T-helper 22 cell (primary cell): ENCODE results near the gene NHSL1.

Experiments
- DNase-seq: peaks from one replicate; pipeline ENCODE4 v3.0.0-alpha.2; 2020; ENCODE audit warnings: low read depth

The NHSL1 gene

DNA sequence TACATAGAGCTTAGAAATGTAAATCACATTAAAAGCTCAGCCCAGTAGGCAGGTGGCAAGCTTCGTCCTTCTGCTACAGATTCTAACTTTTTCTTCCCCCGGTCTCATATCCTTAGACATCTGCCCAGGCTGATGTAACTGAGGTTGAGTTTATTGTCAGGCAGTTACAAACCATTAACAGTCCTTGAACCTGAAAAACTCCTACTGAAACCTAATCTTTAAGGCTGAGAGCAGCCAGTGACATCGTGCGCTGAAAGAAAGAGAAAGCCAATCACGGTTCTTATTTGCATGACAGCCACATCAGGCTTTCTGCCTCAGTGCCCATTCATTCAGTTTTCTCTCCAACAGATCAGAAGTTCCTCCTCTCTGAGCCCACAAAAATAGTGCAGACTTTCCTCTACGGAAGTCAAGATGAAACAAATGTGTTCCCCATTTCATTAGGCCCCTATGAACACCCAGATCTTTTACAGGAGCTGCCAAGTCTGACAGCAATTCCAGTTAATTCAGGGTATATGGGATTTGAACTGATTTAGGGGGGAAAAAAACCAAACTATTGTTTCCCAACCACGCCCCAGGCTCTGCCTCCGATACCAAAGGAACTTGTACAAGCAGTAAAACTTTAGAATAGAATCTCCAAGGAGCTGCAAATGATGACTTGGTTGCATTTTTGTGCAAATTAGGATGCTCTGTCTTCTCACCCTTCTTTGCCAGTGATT, at the start of gene NHSL1:
TSS of gene NHSL1 (minus strand) at position 192 of the 716 bp plus-strand sequence. CDS start 204 bp downstream, outside the sequence.
- DNase-seq, result no peak

DNA sequence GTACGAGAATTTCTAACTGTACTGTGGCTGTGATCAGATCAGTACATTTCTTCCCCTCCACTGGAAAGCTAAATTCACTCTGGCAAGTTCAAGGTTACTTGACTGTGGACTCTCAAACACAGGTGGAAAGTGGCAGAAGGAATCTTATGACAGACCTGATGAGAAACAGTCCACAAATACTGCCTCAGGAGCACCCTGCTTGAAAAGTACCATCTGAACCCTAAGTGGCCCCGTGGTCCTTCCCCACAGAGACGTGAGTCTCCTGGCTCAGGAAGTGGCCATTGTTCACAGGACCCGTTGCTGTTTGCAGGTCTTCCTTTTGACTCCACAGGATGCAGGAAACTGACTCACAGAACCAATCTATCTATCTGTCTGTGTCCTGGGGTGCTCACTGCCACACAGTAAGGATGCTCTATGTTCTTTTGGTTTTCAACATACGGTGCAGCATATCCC, 47.5 kb upstream of the NHSL1 start:
- no peak for DNase-seq

DNA sequence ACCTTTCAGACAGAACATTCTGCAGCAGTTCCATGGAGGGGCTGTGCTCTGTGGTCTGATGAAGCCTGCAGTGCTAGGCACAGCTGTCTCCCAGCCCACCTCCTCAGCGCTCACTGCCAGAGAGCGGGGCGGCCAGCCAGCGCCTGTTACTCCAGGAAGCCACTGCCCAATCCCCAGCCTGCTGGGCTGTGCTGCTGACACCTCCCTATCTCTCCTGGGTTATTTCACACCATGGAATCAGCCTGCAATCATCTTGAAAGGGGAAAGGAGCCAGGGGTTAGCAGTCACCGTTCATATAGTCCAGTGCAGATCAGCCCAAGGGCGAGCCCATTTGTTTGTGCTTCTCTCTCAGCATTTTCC, 46.3 kb upstream of the NHSL1 start:
- no peak for DNase-seq

DNA sequence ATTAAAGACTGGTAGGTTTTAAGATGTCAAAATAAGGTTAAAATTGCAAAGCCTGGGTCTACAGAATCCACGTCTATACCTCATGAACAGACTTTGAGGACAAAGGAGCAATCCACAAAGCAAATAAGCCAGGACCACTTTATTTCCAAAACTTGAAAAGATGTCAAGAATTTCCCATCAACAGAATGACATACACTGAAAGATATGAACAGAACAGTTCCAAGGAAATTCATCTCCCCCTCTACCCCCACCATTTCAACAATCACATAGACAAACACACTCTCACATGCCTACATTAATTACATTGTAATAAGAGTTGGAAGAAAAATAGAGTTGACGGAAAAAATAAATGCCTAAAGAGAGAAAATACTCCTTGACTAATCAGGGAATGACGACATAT, 45.2 kb upstream of the NHSL1 start:
- DNase-seq, result no peak

- DNase-seq, result no peak
Measured at GRCh38 chr6:138543657-138544056, 44.4 kb upstream of the NHSL1 start.

- no peak for DNase-seq
Measured at GRCh38 chr6:138541823-138542481, 42.7 kb upstream of the NHSL1 start.

GRCh38 chr6:138540468-138540867, 41.2 kb upstream of the NHSL1 start:
- no peak for DNase-seq

DNA sequence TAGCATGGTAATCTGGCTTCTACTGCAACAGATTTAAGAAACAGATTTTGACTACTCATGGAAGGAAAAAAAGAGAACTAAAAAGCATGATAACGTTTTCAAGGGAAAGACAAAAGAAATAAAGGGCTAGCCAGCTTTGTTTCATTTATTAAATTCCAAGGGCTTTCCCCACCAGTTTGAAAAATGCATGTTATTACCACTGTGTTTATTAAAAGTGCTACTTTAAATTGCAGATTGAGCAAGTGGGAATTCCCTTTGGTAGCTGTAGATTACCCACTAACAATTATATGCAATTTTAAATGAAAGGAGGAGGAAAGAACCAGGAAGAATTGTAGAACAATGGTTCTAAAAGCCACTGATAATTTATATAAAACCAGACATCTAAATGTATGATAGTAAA, 40.6 kb upstream of the NHSL1 start:
- DNase-seq, result no peak

GRCh38 chr6:138538390-138539031, 39.2 kb upstream of the NHSL1 start:
- DNase-seq, result no peak

DNA sequence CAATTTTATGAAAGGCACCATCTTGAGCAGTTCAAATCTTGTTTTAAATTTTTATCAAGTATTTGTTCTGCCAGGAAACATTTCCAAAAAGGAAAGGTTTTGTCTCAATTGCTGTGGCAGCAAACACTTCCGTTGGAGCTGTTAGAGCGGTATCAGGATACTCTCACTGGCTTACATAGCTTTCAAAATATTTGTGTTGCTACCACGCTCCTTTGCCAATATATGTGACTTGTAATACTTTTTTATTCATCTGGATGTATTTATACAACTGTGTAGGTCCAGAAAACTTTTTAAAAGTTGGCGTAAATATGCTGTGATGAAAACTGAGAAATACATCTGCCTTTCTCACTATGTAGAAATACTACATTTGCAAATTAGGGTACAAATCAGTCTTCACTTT, 37.8 kb upstream of the NHSL1 start:
- DNase-seq, result no peak

DNA sequence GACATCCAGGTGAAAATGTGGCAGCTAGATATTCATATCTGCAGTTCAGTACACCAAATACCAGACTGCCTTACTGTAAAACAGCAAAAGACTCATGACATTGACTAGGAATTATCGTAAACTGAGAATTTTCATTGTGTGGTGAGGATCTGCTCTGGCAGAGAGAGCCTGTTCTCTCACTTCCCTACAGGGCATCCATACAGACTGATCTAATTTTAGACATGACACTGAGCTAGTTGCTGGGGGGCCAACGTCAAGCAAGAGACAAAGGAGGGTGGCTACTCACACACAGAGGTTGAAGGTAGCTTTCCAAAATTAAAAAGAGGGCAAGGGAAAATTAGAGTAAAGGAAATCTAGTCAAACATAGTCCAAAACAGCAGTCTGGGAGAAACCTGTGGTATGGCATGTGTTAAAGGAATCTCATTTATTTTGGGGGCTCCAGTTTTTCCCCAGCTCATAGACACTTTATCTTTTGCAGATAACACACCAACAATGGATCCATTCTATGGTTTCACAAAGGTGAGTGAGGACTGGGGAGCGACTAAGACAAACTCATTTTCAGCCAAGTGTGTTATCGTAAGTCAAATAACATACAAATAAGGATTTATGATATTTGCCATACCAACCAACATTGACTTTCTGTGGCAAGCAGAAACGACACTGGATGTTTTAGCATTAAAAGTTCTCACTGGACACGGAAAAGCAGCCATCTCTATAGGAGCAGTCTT, 36.6 kb upstream of the NHSL1 start:
- no peak for DNase-seq

DNA sequence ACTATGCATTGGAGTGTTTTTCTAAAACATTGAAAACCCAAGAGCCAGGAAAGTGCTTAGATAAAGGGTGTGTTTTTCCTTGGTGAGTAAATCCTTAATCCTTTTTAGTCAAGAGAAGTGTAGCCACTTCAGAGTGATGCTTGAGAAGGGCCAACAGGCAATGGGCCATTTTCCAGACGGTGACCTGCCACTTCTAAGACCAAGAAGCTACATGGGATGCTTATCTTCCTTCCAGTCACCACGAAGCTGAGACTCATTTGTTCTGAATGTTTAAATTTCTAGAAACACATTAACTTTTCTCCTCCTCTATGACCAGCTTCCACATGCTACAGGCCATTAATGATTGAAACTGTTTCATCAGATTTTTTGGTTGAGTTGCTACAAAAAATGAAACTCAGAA, 34.4 kb upstream of the NHSL1 start:
- DNase-seq, result no peak

DNA sequence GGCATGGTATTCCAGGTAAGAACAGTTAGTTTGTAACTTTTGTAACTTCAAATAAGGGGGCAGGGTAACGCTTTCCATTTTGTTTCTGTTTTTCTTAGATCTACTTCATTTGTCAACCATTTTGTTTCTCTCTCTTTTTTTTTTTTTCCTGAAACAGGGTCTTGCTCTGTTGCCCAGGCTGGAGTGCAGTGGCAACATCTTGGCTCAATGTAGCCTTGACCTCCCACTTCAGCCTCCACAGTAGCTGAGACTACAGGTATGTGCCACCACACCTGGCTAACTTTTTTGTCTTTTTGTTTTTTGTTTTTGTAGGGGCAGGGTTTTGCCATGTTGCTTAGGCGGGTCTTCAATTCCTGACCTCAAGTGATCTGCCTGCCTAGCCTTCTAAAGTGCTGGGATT, 32.1 kb upstream of the NHSL1 start:
- no peak for DNase-seq

GRCh38 chr6:138529478-138529877, 30.2 kb upstream of the NHSL1 start:
- DNase-seq, result no peak

- no peak for DNase-seq
Measured at GRCh38 chr6:138528956-138529355, 29.7 kb upstream of the NHSL1 start.

GRCh38 chr6:138528137-138528536, 28.8 kb upstream of the NHSL1 start:
- no peak for DNase-seq

GRCh38 chr6:138527411-138528088, 28.3 kb upstream of the NHSL1 start:
- no peak for DNase-seq

DNA sequence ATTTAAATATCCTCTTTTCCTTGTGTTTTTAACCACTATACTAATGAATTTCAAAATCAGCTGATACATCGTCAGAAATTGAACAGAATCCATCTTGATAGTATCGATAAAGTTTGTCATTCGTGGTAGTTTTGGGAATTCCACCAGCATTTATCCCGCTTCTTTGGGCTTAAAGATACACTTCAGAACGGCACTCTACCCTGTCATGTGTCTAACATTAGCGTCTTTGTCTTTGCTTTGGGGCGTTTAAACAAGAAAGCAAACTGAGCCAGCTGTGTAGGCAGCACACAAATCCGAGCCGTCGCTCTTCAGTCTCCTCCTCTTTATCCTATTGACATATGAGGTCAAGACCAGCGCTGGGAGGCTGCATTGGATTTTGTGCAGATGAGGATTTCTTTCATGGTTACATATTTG, 27.5 kb upstream of the NHSL1 start:
- DNase-seq, result no peak

- DNase-seq, result no peak
Measured at GRCh38 chr6:138525355-138525754, 26.1 kb upstream of the NHSL1 start.

GRCh38 chr6:138524526-138524925, 25.2 kb upstream of the NHSL1 start:
- no peak for DNase-seq

DNA sequence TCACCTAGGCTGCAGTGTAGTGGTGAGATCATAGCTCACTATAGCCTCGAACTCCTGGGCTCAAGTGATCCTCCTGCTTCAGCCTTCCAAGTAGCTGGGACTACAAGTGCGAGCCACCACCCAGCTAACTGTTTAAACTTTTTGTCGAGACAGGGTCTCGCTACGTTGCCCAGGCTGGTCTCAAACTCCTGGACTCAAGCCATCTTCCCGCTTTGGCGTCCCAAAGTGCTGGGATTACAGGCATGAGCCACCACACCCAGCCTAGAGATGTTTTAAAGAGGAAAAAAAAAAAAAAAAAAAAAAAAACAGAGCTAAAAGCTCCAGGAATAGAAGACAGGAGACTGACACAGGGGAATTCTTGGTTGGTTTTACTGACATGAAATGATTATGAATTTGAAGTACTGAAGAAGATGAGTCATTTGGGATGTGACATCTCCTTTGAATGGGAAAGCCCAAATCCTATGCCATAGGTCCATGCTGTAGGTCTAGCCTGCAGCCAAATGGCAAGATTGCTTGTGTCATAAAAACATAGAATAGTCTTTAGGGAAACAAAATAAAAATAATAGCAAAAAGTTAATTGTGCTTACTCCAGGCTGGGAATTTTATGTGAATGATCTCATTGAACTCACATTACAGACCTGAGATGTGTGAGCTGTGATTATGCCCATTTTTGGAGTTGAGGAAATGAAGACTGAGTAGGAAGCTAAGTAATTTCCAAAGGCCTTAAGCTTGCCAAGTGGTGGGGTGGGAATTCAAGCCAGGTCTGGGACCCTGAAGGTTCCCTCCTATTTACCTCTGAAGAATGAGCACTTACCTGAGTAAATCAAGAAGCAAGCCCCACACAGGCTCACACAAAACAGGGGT, 24.3 kb upstream of the NHSL1 start:
- no peak for DNase-seq
